Right cardiac atrium (tissue), 5 donors: ENCODE data around the gene SPRED3. TPM values are rescaled to one million over a fixed set of nuclear protein-coding genes. Genes with fewer than 3 reads are reported as not detected.
"Not testable (repeated sequence)": the region's sequence is repeated elsewhere in the genome, so short reads cannot be mapped to it uniquely, and the experiment has no call there.

Experiments
- ATAC-seq, 2 donors: fragments of 200-7000 bp; cut with Tn5 transposase; one replicate each; pipeline versions ENCODE4 v1.8.0 to v1.9.1; 2020; ENCODE audit warnings: moderate library complexity in 2 of 2, mild to moderate bottlenecking in 1 of 2
- DNase-seq, 3 donors: peaks; one replicate each; pipeline ENCODE4 v3.0.0-alpha.2; 2020
- H3K27ac ChIP-seq: one replicate; pipeline ENCODE4 v1.5.1; 2013; ENCODE audit warnings: mild to moderate bottlenecking, low read length, control low read depth, moderate library complexity
- H3K27me3 ChIP-seq: one replicate; pipeline ENCODE4 v1.6.1; 2013; ENCODE audit not compliant: control insufficient read depth, insufficient read depth
- H3K4me1 ChIP-seq: one replicate; pipeline ENCODE4 v1.6.1; 2013; ENCODE audit warnings: low read length; ENCODE audit not compliant: control insufficient read depth, insufficient read depth
- H3K4me3 ChIP-seq: one replicate; pipeline ENCODE4 v1.5.1; 2013; ENCODE audit warnings: low read length, control low read depth
- H3K9me3 ChIP-seq: one replicate; pipeline ENCODE4 v1.6.1; 2013; ENCODE audit warnings: low read length; ENCODE audit not compliant: control insufficient read depth
- WGBS: extraction: QIAGEN DNeasy Blood & Tissue Kit; methylation state at CpG from one replicate; pipeline ENCODE4 v1.1.7; 2013; 5-methylcytosine and 5-hydroxymethylcytosine counted together
- intact Hi-C, 4 donors: fragments of 100-400 bp; cut with DNase I; formaldehyde crosslinking; loops; one replicate each; pipeline versions ENCODE4 v1.11.0 to v1.14.0; 2022 to 2023
- polyA plus RNA-seq: library from polyadenylated mRNA; stranded (reverse); fragments of 200-250 nt; gene quantifications from one replicate; pipeline ENCODE4 v1.2.3, GENCODE V29; 2013
- total RNA-seq, 4 donors: library from RNA; stranded (reverse); fragmentation: NEBNext Ultra II Directional; extraction: Animal tissue kit (Norgen Biotek cat#: 25700); gene quantifications; one replicate each; pipeline ENCODE4 v1.2.1, GENCODE V29; 2021
- donor health status: healthy with polysubstance abuse.
- donor health status: DM: no; HTN: yes; CAD: no.
- donor health status: DM: no; HTN: no; CAD: no.
- donor health status: DM: no; HTN: yes; CAD: no; lungs with severe emphysema.
- donor health status: DM: yes; HTN: yes; CAD: no.

SPRED3 gene
- total and polyA plus RNA-seq, 5 donors = 0.26 to 2.3 (median 0.41) TPM

- no peak for ATAC-seq
- no peak overlapping the region for H3K4me3 ChIP-seq
- no peaks in the 10 kb centered on the region for H3K27me3 ChIP-seq
- no peaks in the 10 kb centered on the region for H3K9me3 ChIP-seq
- H3K4me1 ChIP-seq = no peaks in the 10 kb centered on the region
- intact Hi-C loops = no loop called here
- WGBS = 54% methylated on average over 18 of the region's 18 CpGs
- no peak overlapping the region for H3K27ac ChIP-seq
- DNase-seq = no peak
Observed at GRCh38 chr19:38359242-38360021, 29.1 kb upstream of the SPRED3 start.

- no peak overlapping the region for H3K4me3 ChIP-seq
- DNase-seq (no peak), ATAC-seq (no peak)
- H3K9me3 ChIP-seq = no peaks in the 10 kb centered on the region
- WGBS = 82% methylated on average over 9 of the region's 9 CpGs
- H3K4me1 ChIP-seq = no peaks in the 10 kb centered on the region
- no peak overlapping the region for H3K27ac ChIP-seq
- H3K27me3 ChIP-seq = no peaks in the 10 kb centered on the region
- intact Hi-C loops = no loop called here
Observed at GRCh38 chr19:38360351-38360750, 28.1 kb upstream of the SPRED3 start.

- H3K27ac ChIP-seq = no peak overlapping the region
- WGBS = 17% methylated on average over 23 of the region's 23 CpGs
- H3K4me1 ChIP-seq = no peaks in the 10 kb centered on the region
- H3K9me3 ChIP-seq = no peaks in the 10 kb centered on the region
- intact Hi-C loops = no loop called here
- ATAC-seq = peak; percentile 24 to 42
- H3K4me3 ChIP-seq = peak overlapping the region; percentile 51
- H3K27me3 ChIP-seq = no peaks in the 10 kb centered on the region
- no peak for DNase-seq
Observed at GRCh38 chr19:38360839-38361631, 27.5 kb upstream of the SPRED3 start.

GRCh38 chr19:38361633-38362075, 26.8 kb upstream of the SPRED3 start:
- Histone ChIP-seq H3K4me3 (peak overlapping the region; percentile 51), H3K4me1 (no peaks in the 10 kb centered on the region), H3K9me3 (no peaks in the 10 kb centered on the region), H3K27me3 (no peaks in the 10 kb centered on the region), H3K27ac (no peak overlapping the region)
- intact Hi-C loops = no loop called here
- under 1% methylated on average over 37 of the region's 37 CpGs for WGBS
- peak; percentile 91 to 94 for ATAC-seq
- DNase-seq = peak; percentile 83 to 91 (median 91)

- Histone ChIP-seq H3K4me3 (peak overlapping the region; percentile 51), H3K27me3 (no peaks in the 10 kb centered on the region), H3K27ac (no peak overlapping the region), H3K9me3 (no peaks in the 10 kb centered on the region), H3K4me1 (no peaks in the 10 kb centered on the region)
- ATAC-seq (peak; percentile 87 to 90), DNase-seq (peak; percentile 89 to 96 (median 95))
- WGBS = 2% methylated on average over 68 of the region's 68 CpGs
- intact Hi-C loops = no loop called here
Observed at GRCh38 chr19:38362076-38362945, 26.2 kb upstream of the SPRED3 start.

- intact Hi-C loops, ATAC-seq, DNase-seq, H3K4me3 ChIP-seq, H3K27me3 ChIP-seq, H3K4me1 ChIP-seq, H3K27ac ChIP-seq, H3K9me3 ChIP-seq: not testable (repeated sequence)
- 86% methylated on average over 15 of the region's 16 CpGs for WGBS
Observed at GRCh38 chr19:38362946-38363688, 25.4 kb upstream of the SPRED3 start.

GRCh38 chr19:38367041-38367440, 21.5 kb upstream of the SPRED3 start:
- no peaks in the 10 kb centered on the region for H3K9me3 ChIP-seq
- DNase-seq (no peak), ATAC-seq (no peak)
- no peak overlapping the region for H3K27ac ChIP-seq
- no peaks in the 10 kb centered on the region for H3K27me3 ChIP-seq
- H3K4me1 ChIP-seq = no peaks in the 10 kb centered on the region
- 80% methylated on average over 12 of the region's 12 CpGs for WGBS
- intact Hi-C loops = no loop called here
- H3K4me3 ChIP-seq = no peak overlapping the region

GRCh38 chr19:38369584-38369983, 18.9 kb upstream of the SPRED3 start:
- DNase-seq (no peak), ATAC-seq (no peak)
- Histone ChIP-seq H3K27ac (no peak overlapping the region), H3K9me3 (no peaks in the 10 kb centered on the region), H3K4me3 (no peak overlapping the region), H3K27me3 (no peaks in the 10 kb centered on the region), H3K4me1 (no peaks in the 10 kb centered on the region)
- intact Hi-C loops = no loop called here
- 85% methylated on average over 2 of the region's 2 CpGs for WGBS

GRCh38 chr19:38370299-38370698, 18.2 kb upstream of the SPRED3 start:
- H3K4me1 ChIP-seq = no peaks in the 10 kb centered on the region
- no peak overlapping the region for H3K27ac ChIP-seq
- H3K27me3 ChIP-seq = no peaks in the 10 kb centered on the region
- no peaks in the 10 kb centered on the region for H3K9me3 ChIP-seq
- intact Hi-C loops = loop anchor here in 2 of 4 donors (5.0 kb wide), 1 partner anchor 33 kb away; the partner anchor contains the start of gene CATSPERG (in 2 of the 2)
- WGBS = 59% methylated on average over 12 of the region's 12 CpGs
- ATAC-seq (no peak), DNase-seq (no peak)
- H3K4me3 ChIP-seq = no peak overlapping the region

GRCh38 chr19:38371081-38371480, 17.4 kb upstream of the SPRED3 start:
- DNase-seq (no peak), ATAC-seq (no peak)
- Histone ChIP-seq H3K27me3 (no peaks in the 10 kb centered on the region), H3K9me3 (no peaks in the 10 kb centered on the region), H3K4me3 (no peak overlapping the region), H3K27ac (no peak overlapping the region), H3K4me1 (peaks cover 3% of the 10 kb centered on the region)
- 81% methylated on average over 6 of the region's 6 CpGs for WGBS
- intact Hi-C loops = loop anchor here in 2 of 4 donors (5.0 kb wide), 1 partner anchor 34 kb away; the partner anchor contains the start of gene CATSPERG (in 2 of the 2)
